ENCODE measurements around the gene SEC22B.
"Not testable (repeated sequence)": the region's sequence is repeated elsewhere in the genome, so short reads cannot be mapped to it uniquely, and the experiment has no call there.

The SEC22B gene

GRCh38 chr1:120116094-120116493, 60.2 kb downstream of the SEC22B start:
- DNase-seq (ENCODE audit: low spot score) = not testable (repeated sequence)

GRCh38 chr1:120113134-120113533, 63.2 kb downstream of the SEC22B start:
- DNase-seq (ENCODE audit: low spot score) = not testable (repeated sequence)

GRCh38 chr1:120112212-120112611, 64.1 kb downstream of the SEC22B start:
- not testable (repeated sequence) for DNase-seq (ENCODE audit: low spot score)

- not testable (repeated sequence) for DNase-seq (ENCODE audit: low spot score)
These were observed 64.5 kb downstream of the SEC22B start for GRCh38 chr1:120111771-120112170.

- DNase-seq (ENCODE audit: low spot score) = not testable (repeated sequence)
These were observed 65.3 kb downstream of the SEC22B start for GRCh38 chr1:120111008-120111407.

- not testable (repeated sequence) for DNase-seq (ENCODE audit: low spot score)
These were observed 66.7 kb downstream of the SEC22B start for GRCh38 chr1:120109656-120110055.

GRCh38 chr1:120109180-120109579, 67.1 kb downstream of the SEC22B start:
- not testable (repeated sequence) for DNase-seq (ENCODE audit: low spot score)

- not testable (repeated sequence) for DNase-seq (ENCODE audit: low spot score)
These were observed 71.0 kb downstream of the SEC22B start for GRCh38 chr1:120105288-120105687.

GRCh38 chr1:120103768-120104167, 72.6 kb downstream of the SEC22B start:
- DNase-seq (ENCODE audit: low spot score) = not testable (repeated sequence)

GRCh38 chr1:120101593-120101992, 74.7 kb downstream of the SEC22B start:
- DNase-seq (ENCODE audit: low spot score) = not testable (repeated sequence)

All from AG08396 (cell line).